WTC11 (cell line): ENCODE data around the gene PRKD1. TPM values are rescaled to one million over a fixed set of nuclear protein-coding genes. Genes with fewer than 3 reads are reported as not detected.
A peak's percentile ranks its signal among the peaks of the same experiment; 100 is the strongest.

Experiments used
- ATAC-seq: fragments of 200-7000 bp; cut with Tn5 transposase; 2 replicates; pipeline ENCODE4 v1.10.0; 2021; ENCODE audit warnings: mild to moderate bottlenecking, moderate library complexity
- CTCF ChIA-PET: fragments of 300-600 bp; sonication (Branson Sonifier 250); formaldehyde crosslinking; loops from one replicate; lab custom pipeline; 2021; ENCODE audit warnings: antibody characterized with exemption; lab: Charles Lee
- POLR2A ChIA-PET: fragments of 350-600 bp; sonication (Branson Sonifier 250); formaldehyde crosslinking; loops from one replicate; lab custom pipeline; 2021; ENCODE audit warnings: antibody characterized with exemption; lab: Charles Lee
- DNase-seq: peaks from one replicate; pipeline ENCODE4 v3.0.0; 2021; ENCODE audit warnings: low spot score
- H3K27ac Mint-ChIP-seq: 2 replicates; pipeline ENCODE4 v1.8.0; 2021; ENCODE audit warnings: mixed read lengths
- H3K27me3 Mint-ChIP-seq: 2 replicates; pipeline ENCODE4 v1.8.0; 2021; ENCODE audit warnings: low read depth, mild to moderate bottlenecking, moderate library complexity, mixed read lengths
- H3K36me3 Mint-ChIP-seq: 2 replicates; pipeline ENCODE4 v1.8.0; 2021; ENCODE audit warnings: mixed read lengths
- H3K4me1 Mint-ChIP-seq: 2 replicates; pipeline ENCODE4 v1.8.0; 2022; ENCODE audit warnings: mixed read lengths
- H3K4me3 Mint-ChIP-seq: 2 replicates; pipeline ENCODE4 v1.8.0; 2021; ENCODE audit warnings: mild to moderate bottlenecking, moderate library complexity, mixed read lengths
- H3K9me3 Mint-ChIP-seq: 2 replicates; pipeline ENCODE4 v1.8.0; 2021; ENCODE audit warnings: mixed read lengths
- EMX1 ChIP-seq: fragments of 250-450 bp; sonication (Bioruptor Pico); IDR thresholded peaks from 2 replicates; pipeline ENCODE4 v1.8.0; 2021; ENCODE audit warnings: mild to moderate bottlenecking
- FOXJ3 ChIP-seq: sonication (generic); formaldehyde crosslinking; IDR thresholded peaks from 2 replicates; pipeline ENCODE4 v1.9.0; 2021; ENCODE audit warnings: missing genetic modification reagents, mild to moderate bottlenecking, borderline replicate concordance
- NR2C2 ChIP-seq: sonication (generic); formaldehyde crosslinking; IDR thresholded peaks from 2 replicates; pipeline ENCODE4 v1.8.0; 2022; ENCODE audit warnings: mild to moderate bottlenecking, missing genetic modification reagents
- SP1 ChIP-seq: sonication (generic); formaldehyde crosslinking; conservative IDR thresholded peaks from 2 replicates; pipeline ENCODE4 v1.8.1; 2022; ENCODE audit warnings: missing genetic modification reagents
- TEAD1 ChIP-seq: sonication (generic); formaldehyde crosslinking; IDR thresholded peaks from 2 replicates; pipeline ENCODE4 v1.8.0; 2022; ENCODE audit warnings: mild to moderate bottlenecking, missing genetic modification reagents
- ZNF121 ChIP-seq: sonication (generic); formaldehyde crosslinking; IDR thresholded peaks from 2 replicates; pipeline ENCODE4 v1.8.0; 2023; ENCODE audit warnings: missing genetic modification reagents
- ZNF219 ChIP-seq: sonication (generic); formaldehyde crosslinking; IDR thresholded peaks from 2 replicates; pipeline ENCODE4 v1.8.0; 2023; ENCODE audit warnings: missing genetic modification reagents, mild to moderate bottlenecking, borderline replicate concordance
- total RNA-seq: library from RNA; stranded (reverse); gene quantifications from 3 replicates; pipeline ENCODE4 v1.2.3, GENCODE V29; 2021
- TF ChIP-seq, protein P1 (sequence below): sonication (generic); formaldehyde crosslinking; IDR thresholded peaks from 2 replicates; pipeline ENCODE4 v1.8.0; 2023; ENCODE audit warnings: missing genetic modification reagents, mild to moderate bottlenecking, borderline replicate concordance
- TF ChIP-seq, protein P2 (sequence below): sonication (generic); formaldehyde crosslinking; conservative IDR thresholded peaks from 2 replicates; pipeline ENCODE4 v1.8.1; 2023; ENCODE audit warnings: mild to moderate bottlenecking, low read depth, missing genetic modification reagents, moderate library complexity
- TF ChIP-seq, protein P3 (sequence below): sonication (generic); formaldehyde crosslinking; IDR thresholded peaks from 2 replicates; pipeline ENCODE4 v1.8.1; 2022; ENCODE audit warnings: low read depth, missing genetic modification reagents, borderline replicate concordance
- TF ChIP-seq, protein P4 (sequence below): sonication (generic); formaldehyde crosslinking; IDR thresholded peaks from 2 replicates; pipeline ENCODE4 v1.8.0; 2022; ENCODE audit warnings: mild to moderate bottlenecking, missing genetic modification reagents
- TF ChIP-seq, protein P5 (sequence below): sonication (generic); formaldehyde crosslinking; IDR thresholded peaks from 2 replicates; pipeline ENCODE4 v1.8.0; 2022; ENCODE audit warnings: missing genetic modification reagents
- TF ChIP-seq, protein P6 (sequence below): sonication (generic); formaldehyde crosslinking; IDR thresholded peaks from 2 replicates; pipeline ENCODE4 v1.8.0; 2023; ENCODE audit warnings: mild to moderate bottlenecking, missing genetic modification reagents

The PRKD1 gene
- total RNA-seq, 1 experiment from 2014 or later: 7.6 TPM

DNA sequence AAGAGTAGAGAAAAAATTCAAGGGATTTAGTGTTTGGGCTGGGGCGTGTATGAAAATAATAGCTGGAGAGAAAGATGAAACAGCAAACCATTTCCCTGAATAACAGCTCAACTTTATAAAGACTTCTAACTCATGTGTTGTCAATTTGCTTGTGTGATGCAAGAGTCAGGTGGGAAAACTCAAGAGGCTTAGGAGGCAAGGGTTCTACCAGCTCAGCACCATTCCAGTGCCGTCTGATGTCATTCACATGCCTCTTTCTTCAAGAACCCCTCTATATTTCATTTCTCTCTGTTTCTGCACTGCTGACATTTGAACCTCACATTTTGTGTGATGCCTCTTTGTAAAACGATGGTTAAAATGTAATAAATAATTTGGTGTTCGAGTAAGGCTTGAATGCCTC, 192.2 kb downstream of the PRKD1 start:
- TF ChIP-seq, protein P1, sequence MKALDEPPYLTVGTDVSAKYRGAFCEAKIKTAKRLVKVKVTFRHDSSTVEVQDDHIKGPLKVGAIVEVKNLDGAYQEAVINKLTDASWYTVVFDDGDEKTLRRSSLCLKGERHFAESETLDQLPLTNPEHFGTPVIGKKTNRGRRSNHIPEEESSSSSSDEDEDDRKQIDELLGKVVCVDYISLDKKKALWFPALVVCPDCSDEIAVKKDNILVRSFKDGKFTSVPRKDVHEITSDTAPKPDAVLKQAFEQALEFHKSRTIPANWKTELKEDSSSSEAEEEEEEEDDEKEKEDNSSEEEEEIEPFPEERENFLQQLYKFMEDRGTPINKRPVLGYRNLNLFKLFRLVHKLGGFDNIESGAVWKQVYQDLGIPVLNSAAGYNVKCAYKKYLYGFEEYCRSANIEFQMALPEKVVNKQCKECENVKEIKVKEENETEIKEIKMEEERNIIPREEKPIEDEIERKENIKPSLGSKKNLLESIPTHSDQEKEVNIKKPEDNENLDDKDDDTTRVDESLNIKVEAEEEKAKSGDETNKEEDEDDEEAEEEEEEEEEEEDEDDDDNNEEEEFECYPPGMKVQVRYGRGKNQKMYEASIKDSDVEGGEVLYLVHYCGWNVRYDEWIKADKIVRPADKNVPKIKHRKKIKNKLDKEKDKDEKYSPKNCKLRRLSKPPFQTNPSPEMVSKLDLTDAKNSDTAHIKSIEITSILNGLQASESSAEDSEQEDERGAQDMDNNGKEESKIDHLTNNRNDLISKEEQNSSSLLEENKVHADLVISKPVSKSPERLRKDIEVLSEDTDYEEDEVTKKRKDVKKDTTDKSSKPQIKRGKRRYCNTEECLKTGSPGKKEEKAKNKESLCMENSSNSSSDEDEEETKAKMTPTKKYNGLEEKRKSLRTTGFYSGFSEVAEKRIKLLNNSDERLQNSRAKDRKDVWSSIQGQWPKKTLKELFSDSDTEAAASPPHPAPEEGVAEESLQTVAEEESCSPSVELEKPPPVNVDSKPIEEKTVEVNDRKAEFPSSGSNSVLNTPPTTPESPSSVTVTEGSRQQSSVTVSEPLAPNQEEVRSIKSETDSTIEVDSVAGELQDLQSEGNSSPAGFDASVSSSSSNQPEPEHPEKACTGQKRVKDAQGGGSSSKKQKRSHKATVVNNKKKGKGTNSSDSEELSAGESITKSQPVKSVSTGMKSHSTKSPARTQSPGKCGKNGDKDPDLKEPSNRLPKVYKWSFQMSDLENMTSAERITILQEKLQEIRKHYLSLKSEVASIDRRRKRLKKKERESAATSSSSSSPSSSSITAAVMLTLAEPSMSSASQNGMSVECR (CRISPR knock-in tag): no peak
- TF ChIP-seq ZNF219 (CRISPR knock-in tag): no peak
- no peak for TF ChIP-seq NR2C2 (CRISPR knock-in tag)
- TF ChIP-seq, protein P2, sequence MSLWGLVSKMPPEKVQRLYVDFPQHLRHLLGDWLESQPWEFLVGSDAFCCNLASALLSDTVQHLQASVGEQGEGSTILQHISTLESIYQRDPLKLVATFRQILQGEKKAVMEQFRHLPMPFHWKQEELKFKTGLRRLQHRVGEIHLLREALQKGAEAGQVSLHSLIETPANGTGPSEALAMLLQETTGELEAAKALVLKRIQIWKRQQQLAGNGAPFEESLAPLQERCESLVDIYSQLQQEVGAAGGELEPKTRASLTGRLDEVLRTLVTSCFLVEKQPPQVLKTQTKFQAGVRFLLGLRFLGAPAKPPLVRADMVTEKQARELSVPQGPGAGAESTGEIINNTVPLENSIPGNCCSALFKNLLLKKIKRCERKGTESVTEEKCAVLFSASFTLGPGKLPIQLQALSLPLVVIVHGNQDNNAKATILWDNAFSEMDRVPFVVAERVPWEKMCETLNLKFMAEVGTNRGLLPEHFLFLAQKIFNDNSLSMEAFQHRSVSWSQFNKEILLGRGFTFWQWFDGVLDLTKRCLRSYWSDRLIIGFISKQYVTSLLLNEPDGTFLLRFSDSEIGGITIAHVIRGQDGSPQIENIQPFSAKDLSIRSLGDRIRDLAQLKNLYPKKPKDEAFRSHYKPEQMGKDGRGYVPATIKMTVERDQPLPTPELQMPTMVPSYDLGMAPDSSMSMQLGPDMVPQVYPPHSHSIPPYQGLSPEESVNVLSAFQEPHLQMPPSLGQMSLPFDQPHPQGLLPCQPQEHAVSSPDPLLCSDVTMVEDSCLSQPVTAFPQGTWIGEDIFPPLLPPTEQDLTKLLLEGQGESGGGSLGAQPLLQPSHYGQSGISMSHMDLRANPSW (CRISPR knock-in tag): no peak
- TF ChIP-seq, protein P3, sequence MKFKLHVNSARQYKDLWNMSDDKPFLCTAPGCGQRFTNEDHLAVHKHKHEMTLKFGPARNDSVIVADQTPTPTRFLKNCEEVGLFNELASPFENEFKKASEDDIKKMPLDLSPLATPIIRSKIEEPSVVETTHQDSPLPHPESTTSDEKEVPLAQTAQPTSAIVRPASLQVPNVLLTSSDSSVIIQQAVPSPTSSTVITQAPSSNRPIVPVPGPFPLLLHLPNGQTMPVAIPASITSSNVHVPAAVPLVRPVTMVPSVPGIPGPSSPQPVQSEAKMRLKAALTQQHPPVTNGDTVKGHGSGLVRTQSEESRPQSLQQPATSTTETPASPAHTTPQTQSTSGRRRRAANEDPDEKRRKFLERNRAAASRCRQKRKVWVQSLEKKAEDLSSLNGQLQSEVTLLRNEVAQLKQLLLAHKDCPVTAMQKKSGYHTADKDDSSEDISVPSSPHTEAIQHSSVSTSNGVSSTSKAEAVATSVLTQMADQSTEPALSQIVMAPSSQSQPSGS (CRISPR knock-in tag): no peak
- TF ChIP-seq, protein P4, sequence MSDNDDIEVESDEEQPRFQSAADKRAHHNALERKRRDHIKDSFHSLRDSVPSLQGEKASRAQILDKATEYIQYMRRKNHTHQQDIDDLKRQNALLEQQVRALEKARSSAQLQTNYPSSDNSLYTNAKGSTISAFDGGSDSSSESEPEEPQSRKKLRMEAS (CRISPR knock-in tag): no peak
- no peak for TF ChIP-seq EMX1
- Mint-ChIP-seq H3K36me3 (no peaks in the 10 kb centered on the region), H3K27me3 (no peaks in the 10 kb centered on the region), H3K4me3 (no peak overlapping the region), H3K9me3 (no peaks in the 10 kb centered on the region; the same call in 1 of the 2 replicates), H3K4me1 (peaks cover 51% of the 10 kb centered on the region), H3K27ac (no peak overlapping the region)
- DNase-seq: no peak
- ChIA-PET CTCF (interaction anchor here (1.1 kb wide), 1 partner anchor 535 kb away, joined by 3 read pairs; no protein-coding TSS in a partner anchor), POLR2A (no interaction called here)
- no peak for ATAC-seq

DNA sequence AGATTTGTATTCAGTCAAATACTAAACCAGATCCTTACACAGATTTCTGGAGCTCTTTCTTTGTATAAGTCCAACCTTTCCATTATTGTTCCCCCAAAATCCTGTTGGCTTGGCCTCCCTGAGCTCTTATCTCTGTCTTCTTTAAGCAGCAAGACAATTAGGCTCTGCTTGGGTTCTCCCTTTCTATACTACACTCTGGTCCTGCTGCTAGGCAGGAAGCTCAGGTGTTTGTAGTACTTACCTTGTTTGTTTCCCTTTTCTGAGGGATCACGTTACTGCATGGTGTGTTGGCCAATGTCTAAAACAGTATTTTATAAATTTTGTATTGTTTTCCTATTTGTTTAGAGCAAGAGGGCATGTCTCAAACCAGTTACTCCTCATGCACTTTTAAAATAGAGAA, 192.9 kb downstream of the PRKD1 start:
- Mint-ChIP-seq H3K4me1 (peaks cover 51% of the 10 kb centered on the region), H3K27ac (peak overlapping the region; percentile 67), H3K27me3 (no peaks in the 10 kb centered on the region), H3K9me3 (no peaks in the 10 kb centered on the region; the same call in 1 of the 2 replicates), H3K36me3 (no peaks in the 10 kb centered on the region), H3K4me3 (no peak overlapping the region)
- ATAC-seq (peak; percentile 89), DNase-seq (no peak)
- CTCF ChIA-PET: interaction anchor here (0.5 to 1.1 kb wide), 5 partner anchors 26 to 536 kb away, joined by 3 read pairs; partner anchors contain the start of gene PRKD1
- POLR2A ChIA-PET: no interaction called here
- TF ChIP-seq, protein P5, sequence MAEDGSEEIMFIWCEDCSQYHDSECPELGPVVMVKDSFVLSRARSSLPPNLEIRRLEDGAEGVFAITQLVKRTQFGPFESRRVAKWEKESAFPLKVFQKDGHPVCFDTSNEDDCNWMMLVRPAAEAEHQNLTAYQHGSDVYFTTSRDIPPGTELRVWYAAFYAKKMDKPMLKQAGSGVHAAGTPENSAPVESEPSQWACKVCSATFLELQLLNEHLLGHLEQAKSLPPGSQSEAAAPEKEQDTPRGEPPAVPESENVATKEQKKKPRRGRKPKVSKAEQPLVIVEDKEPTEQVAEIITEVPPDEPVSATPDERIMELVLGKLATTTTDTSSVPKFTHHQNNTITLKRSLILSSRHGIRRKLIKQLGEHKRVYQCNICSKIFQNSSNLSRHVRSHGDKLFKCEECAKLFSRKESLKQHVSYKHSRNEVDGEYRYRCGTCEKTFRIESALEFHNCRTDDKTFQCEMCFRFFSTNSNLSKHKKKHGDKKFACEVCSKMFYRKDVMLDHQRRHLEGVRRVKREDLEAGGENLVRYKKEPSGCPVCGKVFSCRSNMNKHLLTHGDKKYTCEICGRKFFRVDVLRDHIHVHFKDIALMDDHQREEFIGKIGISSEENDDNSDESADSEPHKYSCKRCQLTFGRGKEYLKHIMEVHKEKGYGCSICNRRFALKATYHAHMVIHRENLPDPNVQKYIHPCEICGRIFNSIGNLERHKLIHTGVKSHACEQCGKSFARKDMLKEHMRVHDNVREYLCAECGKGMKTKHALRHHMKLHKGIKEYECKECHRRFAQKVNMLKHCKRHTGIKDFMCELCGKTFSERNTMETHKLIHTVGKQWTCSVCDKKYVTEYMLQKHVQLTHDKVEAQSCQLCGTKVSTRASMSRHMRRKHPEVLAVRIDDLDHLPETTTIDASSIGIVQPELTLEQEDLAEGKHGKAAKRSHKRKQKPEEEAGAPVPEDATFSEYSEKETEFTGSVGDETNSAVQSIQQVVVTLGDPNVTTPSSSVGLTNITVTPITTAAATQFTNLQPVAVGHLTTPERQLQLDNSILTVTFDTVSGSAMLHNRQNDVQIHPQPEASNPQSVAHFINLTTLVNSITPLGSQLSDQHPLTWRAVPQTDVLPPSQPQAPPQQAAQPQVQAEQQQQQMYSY (CRISPR knock-in tag): no peak
- TF ChIP-seq NR2C2 (CRISPR knock-in tag): no peak
- TF ChIP-seq, protein P6, sequence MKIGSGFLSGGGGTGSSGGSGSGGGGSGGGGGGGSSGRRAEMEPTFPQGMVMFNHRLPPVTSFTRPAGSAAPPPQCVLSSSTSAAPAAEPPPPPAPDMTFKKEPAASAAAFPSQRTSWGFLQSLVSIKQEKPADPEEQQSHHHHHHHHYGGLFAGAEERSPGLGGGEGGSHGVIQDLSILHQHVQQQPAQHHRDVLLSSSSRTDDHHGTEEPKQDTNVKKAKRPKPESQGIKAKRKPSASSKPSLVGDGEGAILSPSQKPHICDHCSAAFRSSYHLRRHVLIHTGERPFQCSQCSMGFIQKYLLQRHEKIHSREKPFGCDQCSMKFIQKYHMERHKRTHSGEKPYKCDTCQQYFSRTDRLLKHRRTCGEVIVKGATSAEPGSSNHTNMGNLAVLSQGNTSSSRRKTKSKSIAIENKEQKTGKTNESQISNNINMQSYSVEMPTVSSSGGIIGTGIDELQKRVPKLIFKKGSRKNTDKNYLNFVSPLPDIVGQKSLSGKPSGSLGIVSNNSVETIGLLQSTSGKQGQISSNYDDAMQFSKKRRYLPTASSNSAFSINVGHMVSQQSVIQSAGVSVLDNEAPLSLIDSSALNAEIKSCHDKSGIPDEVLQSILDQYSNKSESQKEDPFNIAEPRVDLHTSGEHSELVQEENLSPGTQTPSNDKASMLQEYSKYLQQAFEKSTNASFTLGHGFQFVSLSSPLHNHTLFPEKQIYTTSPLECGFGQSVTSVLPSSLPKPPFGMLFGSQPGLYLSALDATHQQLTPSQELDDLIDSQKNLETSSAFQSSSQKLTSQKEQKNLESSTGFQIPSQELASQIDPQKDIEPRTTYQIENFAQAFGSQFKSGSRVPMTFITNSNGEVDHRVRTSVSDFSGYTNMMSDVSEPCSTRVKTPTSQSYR: no peak
- TF ChIP-seq, protein P4 (CRISPR knock-in tag): no peak
- TF ChIP-seq FOXJ3: no peak
- TF ChIP-seq ZNF121 (CRISPR knock-in tag): no peak
- TF ChIP-seq SP1 (CRISPR knock-in tag): no peak
- TF ChIP-seq, protein P1 (CRISPR knock-in tag): no peak
- TF ChIP-seq TEAD1 (CRISPR knock-in tag): no peak
